ENCODE measurements around the gene ARL5C. TPM values are rescaled to one million over a fixed set of nuclear protein-coding genes. Genes with fewer than 3 reads are reported as not detected.
"Not testable (repeated sequence)": the region's sequence is repeated elsewhere in the genome, so short reads cannot be mapped to it uniquely, and the experiment has no call there.

Gene ARL5C
- total RNA-seq, 4 donors from 2014 or later = not detected

DNA sequence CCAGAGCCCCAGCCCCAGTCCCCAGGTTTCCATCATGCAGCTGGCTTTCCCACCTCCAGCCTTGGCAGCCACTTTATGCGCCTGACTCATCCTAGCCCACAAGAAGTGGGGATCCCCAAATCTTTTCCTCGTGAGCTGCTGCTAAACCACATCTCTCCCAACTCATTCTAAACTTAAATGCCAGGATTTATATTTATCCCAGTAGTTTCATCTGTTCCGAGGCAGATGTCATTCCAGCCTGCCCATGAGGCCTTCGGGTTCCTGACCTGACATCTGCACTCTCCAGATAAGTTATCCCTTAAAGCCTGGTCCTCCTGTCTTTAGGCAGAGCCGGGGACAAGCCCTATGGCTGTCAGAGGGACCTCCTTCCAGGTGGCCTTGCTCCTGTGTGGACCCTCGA, 31.1 kb downstream of the ARL5C start:
- TF ChIP-seq POLR2A (IDR thresholded peaks at IDR 0.05) (no peak), POLR2AphosphoS5 (IDR thresholded peaks at IDR 0.05) (no peak), EP300 (IDR thresholded peaks at IDR 0.05; ENCODE audit: low read depth) (no peak)
- TF ChIP-seq, protein P1, sequence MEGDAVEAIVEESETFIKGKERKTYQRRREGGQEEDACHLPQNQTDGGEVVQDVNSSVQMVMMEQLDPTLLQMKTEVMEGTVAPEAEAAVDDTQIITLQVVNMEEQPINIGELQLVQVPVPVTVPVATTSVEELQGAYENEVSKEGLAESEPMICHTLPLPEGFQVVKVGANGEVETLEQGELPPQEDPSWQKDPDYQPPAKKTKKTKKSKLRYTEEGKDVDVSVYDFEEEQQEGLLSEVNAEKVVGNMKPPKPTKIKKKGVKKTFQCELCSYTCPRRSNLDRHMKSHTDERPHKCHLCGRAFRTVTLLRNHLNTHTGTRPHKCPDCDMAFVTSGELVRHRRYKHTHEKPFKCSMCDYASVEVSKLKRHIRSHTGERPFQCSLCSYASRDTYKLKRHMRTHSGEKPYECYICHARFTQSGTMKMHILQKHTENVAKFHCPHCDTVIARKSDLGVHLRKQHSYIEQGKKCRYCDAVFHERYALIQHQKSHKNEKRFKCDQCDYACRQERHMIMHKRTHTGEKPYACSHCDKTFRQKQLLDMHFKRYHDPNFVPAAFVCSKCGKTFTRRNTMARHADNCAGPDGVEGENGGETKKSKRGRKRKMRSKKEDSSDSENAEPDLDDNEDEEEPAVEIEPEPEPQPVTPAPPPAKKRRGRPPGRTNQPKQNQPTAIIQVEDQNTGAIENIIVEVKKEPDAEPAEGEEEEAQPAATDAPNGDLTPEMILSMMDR (IDR thresholded peaks at IDR 0.05) = no peak
- Histone ChIP-seq H3K4me1 (no peaks in the 10 kb centered on the region), H3K27me3 (no peaks in the 10 kb centered on the region), H3K27ac (no peak overlapping the region), H3K4me3 (no peak overlapping the region), H3K36me3 (no peaks in the 10 kb centered on the region), H3K9me3 (no peaks in the 10 kb centered on the region)
- 83% methylated on average over 6 of the region's 6 CpGs; no CpG with 5 or more reads in 1 of the 2 donors for WGBS, 2 donors (ENCODE audit: low coverage in 1 of 2)
- no peak for DNase-seq
- intact Hi-C loops (cut with DNase I; ENCODE audit: low total_unique reads) = no loop called here
- in situ Hi-C loops (cut with MboI; ENCODE audit: low pct_ligation_motif_present in 1 of 4, low pct_unique_long_range_greater_than_20kb in 1 of 4, low sequenced_read_pairs in 3 of 4) = no loop called here

DNA sequence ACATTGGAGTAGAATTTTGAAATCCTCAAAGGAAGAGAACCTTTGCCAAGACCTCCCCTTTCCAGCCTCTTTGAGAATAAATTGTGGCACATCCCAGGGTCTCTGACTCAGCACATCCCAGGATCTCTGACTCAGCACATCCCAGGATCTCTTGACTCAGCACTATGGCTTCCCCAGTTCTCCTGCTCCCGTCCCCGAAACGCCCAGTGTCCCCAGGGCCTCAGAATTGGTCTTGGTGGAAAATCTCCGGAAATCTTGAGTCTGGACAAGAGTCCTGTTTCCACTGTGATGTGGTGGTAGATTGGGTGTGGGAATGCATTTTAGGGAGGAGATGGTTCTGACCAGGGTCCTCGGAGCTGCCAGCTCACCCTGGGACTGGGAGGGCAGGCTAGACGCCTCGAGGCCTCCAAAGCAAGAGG, 33.8 kb downstream of the ARL5C start:
- in situ Hi-C loops (cut with MboI; ENCODE audit: low pct_ligation_motif_present in 1 of 4, low pct_unique_long_range_greater_than_20kb in 1 of 4, low sequenced_read_pairs in 3 of 4) (no loop called here), intact Hi-C loops (cut with DNase I; ENCODE audit: low total_unique reads) (no loop called here)
- Histone ChIP-seq H3K27ac (peak overlapping the region in 1 of 4 donors; percentile 12), H3K9me3 (no peaks in the 10 kb centered on the region), H3K4me3 (no peak overlapping the region), H3K27me3 (no peaks in the 10 kb centered on the region), H3K36me3 (no peaks in the 10 kb centered on the region), H3K4me1 (no peaks in the 10 kb centered on the region)
- DNase-seq = no peak
- 78% methylated on average over 7 of the region's 7 CpGs; no CpG with 5 or more reads in 1 of the 2 donors for WGBS, 2 donors (ENCODE audit: low coverage in 1 of 2)
- TF ChIP-seq POLR2A (IDR thresholded peaks at IDR 0.05) (no peak), EP300 (IDR thresholded peaks at IDR 0.05; ENCODE audit: low read depth) (no peak), POLR2AphosphoS5 (IDR thresholded peaks at IDR 0.05) (no peak)
- TF ChIP-seq, protein P1 (IDR thresholded peaks at IDR 0.05) = no peak

DNA sequence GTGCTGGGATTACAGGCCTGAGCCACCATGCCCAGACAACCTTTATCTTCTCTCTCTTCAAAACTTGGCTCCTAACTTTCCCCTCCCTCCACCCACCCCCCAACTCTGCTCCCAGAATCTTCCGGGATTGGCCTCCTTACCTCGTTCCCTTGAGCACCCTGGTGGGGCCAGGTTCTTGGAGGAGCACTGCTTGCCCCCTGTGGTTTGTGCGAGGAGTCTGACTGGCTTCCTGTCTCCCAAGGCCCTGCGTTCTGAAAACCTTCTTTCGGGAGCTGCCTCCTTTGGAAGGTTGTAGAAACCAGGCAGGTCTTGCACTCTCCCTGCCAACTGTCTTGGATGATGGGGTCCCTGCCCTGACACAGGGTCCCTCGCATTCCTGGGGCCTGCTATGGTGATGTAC, 34.3 kb downstream of the ARL5C start:
- Histone ChIP-seq H3K4me3 (no peak overlapping the region), H3K4me1 (no peaks in the 10 kb centered on the region), H3K9me3 (no peaks in the 10 kb centered on the region), H3K27me3 (no peaks in the 10 kb centered on the region), H3K36me3 (no peaks in the 10 kb centered on the region), H3K27ac (peak overlapping the region in 1 of 4 donors; percentile 29)
- DNase-seq = no peak
- TF ChIP-seq POLR2A (IDR thresholded peaks at IDR 0.05) (no peak), POLR2AphosphoS5 (IDR thresholded peaks at IDR 0.05) (no peak), EP300 (IDR thresholded peaks at IDR 0.05; ENCODE audit: low read depth) (no peak)
- TF ChIP-seq, protein P1 (IDR thresholded peaks at IDR 0.05) = no peak
- 76% methylated on average over 6 of the region's 6 CpGs; no CpG with 5 or more reads in 1 of the 2 donors for WGBS, 2 donors (ENCODE audit: low coverage in 1 of 2)
- intact Hi-C loops (cut with DNase I; ENCODE audit: low total_unique reads) = no loop called here
- in situ Hi-C loops (cut with MboI; ENCODE audit: low pct_ligation_motif_present in 1 of 4, low pct_unique_long_range_greater_than_20kb in 1 of 4, low sequenced_read_pairs in 3 of 4) = no loop called here

DNA sequence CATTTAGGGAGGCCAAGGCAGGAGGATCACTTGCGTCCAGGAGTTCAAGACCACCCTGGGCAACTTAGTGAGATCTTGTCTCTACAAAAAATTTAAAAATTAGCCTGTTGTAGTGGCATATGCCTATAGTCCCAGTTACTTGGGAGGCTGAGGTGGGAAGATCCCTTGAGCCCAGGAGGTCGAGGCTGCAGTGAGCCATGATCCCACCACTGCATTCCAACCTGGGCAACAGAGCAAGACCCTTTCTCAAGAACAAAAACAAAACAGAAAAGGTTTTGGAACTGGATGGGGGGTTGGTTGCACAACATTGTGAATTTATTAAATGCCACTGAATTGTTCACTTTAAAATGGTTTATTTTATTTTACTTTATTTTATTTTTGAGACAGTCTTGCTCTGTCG, 35.8 kb downstream of the ARL5C start:
- DNase-seq = no peak
- H3K36me3 ChIP-seq = no peaks in the 10 kb centered on the region
- TF ChIP-seq POLR2A (IDR thresholded peaks at IDR 0.05) = no peak
- TF ChIP-seq POLR2AphosphoS5 (IDR thresholded peaks at IDR 0.05) = no peak
- TF ChIP-seq, protein P1 (IDR thresholded peaks at IDR 0.05) = no peak
- TF ChIP-seq EP300 (IDR thresholded peaks at IDR 0.05; ENCODE audit: low read depth) = no peak
- no peaks in the 10 kb centered on the region for H3K9me3 ChIP-seq
- 84 to 92% methylated on average over 3 of the region's 3 CpGs for WGBS, 2 donors (ENCODE audit: low coverage in 1 of 2)
- H3K27ac ChIP-seq = no peak overlapping the region
- H3K4me1 ChIP-seq = no peaks in the 10 kb centered on the region
- H3K27me3 ChIP-seq = no peaks in the 10 kb centered on the region
- H3K4me3 ChIP-seq = no peak overlapping the region
- in situ Hi-C loops (cut with MboI; ENCODE audit: low pct_ligation_motif_present in 1 of 4, low pct_unique_long_range_greater_than_20kb in 1 of 4, low sequenced_read_pairs in 3 of 4) (no loop called here), intact Hi-C loops (cut with DNase I; ENCODE audit: low total_unique reads) (no loop called here)

DNA sequence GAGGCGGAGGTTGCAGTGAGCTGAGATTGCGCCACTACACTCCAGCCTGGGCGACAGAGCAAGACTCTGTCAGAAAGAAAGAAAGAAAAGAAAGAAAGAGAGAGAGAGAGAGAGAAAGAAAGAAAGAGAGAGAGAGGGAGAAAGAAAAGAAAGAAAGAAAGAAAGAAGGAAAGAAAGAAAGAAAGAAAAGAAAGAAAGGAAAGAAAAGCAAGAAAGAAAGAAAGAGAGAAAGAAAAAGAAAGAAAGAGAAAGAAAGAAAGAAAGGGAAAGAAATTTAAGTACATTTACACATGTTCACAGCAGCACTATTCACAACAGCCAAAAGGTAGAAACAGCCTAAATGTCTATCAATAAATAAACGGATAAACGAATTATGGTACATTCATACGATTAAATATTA, 36.4 kb downstream of the ARL5C start:
- H3K4me1 ChIP-seq; H3K4me3 ChIP-seq; intact Hi-C loops (cut with DNase I; ENCODE audit: low total_unique reads); H3K36me3 ChIP-seq; H3K27ac ChIP-seq; in situ Hi-C loops (cut with MboI; ENCODE audit: low pct_ligation_motif_present in 1 of 4, low pct_unique_long_range_greater_than_20kb in 1 of 4, low sequenced_read_pairs in 3 of 4); H3K27me3 ChIP-seq; H3K9me3 ChIP-seq; DNase-seq: not testable (repeated sequence)
- WGBS, 2 donors (ENCODE audit: low coverage in 1 of 2) = 45 to 74% methylated on average over 3 to 6 of the region's 6 CpGs
